ENCODE data around the gene LYPD3.

LYPD3 gene

GRCh38 chr19:43489310-43489709, 23.9 kb upstream of the LYPD3 start:
- TF ChIP-seq SIN3A (IDR thresholded peaks at IDR 0.05; ENCODE audit: borderline replicate concordance, insufficient read depth, low read length) (no peak), FOXP2 (optimal IDR thresholded peaks at IDR 0.05; ENCODE audit: borderline replicate concordance, extremely low read depth, extremely low read length, insufficient read depth) (no peak), POLR2AphosphoS5 (IDR thresholded peaks at IDR 0.05; ENCODE audit: low read depth, low read length) (no peak), REST (IDR thresholded peaks at IDR 0.05; ENCODE audit: insufficient read depth in 1 of 2, low read depth in 2 of 2, low read length in 2 of 2) (no peak), TAF1 (IDR thresholded peaks at IDR 0.05; ENCODE audit: borderline replicate concordance, insufficient read depth, low read length) (no peak)

DNA sequence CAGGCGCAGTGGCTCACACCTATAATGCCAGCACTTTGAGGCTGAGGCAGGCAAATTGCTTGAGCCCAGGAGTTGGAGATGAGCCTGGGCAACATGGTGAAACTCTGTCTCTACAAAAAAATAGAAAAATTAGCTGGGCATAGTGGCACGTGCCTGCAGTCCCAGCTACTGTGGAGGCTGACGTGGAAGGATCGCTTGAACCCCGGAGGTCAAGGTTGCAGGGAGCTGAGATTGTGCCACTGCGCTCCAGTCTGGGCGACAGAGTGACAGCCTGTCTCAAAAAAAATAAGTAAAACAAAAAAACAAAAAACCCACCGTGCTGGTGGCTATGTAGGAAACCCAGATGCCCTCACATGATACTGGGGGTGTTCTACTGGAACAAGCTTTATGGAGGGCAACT, 22.8 kb upstream of the LYPD3 start:
- TF ChIP-seq REST (IDR thresholded peaks at IDR 0.05; ENCODE audit: insufficient read depth in 1 of 2, low read depth in 2 of 2, low read length in 2 of 2) (no peak), FOXP2 (optimal IDR thresholded peaks at IDR 0.05; ENCODE audit: borderline replicate concordance, extremely low read depth, extremely low read length, insufficient read depth) (no peak), POLR2AphosphoS5 (IDR thresholded peaks at IDR 0.05; ENCODE audit: low read depth, low read length) (no peak), TAF1 (IDR thresholded peaks at IDR 0.05; ENCODE audit: borderline replicate concordance, insufficient read depth, low read length) (no peak), SIN3A (IDR thresholded peaks at IDR 0.05; ENCODE audit: borderline replicate concordance, insufficient read depth, low read length) (no peak)

DNA sequence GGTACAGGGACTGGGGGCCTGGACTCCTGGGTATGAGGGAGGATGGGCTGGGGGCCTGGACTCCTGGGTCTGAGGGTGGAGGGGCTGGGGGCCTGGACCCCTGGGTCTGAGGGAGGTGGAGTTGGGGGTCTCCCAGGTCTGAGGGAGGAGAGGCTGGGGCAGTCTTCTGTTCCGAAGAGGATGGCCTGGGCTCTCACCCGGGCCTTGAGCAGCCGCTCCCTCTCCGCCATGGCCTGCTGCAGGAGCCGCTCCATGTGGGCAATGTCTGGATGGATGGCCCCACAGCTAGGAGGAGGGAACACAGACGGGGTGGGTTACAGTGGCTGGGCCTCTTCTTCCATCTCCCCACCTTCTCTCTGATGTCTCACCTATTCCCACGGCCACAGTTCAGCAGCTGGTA, 21.0 kb upstream of the LYPD3 start:
- TF ChIP-seq TAF1 (IDR thresholded peaks at IDR 0.05; ENCODE audit: borderline replicate concordance, insufficient read depth, low read length) (no peak), REST (IDR thresholded peaks at IDR 0.05; ENCODE audit: insufficient read depth in 1 of 2, low read depth in 2 of 2, low read length in 2 of 2) (no peak), SIN3A (IDR thresholded peaks at IDR 0.05; ENCODE audit: borderline replicate concordance, insufficient read depth, low read length) (no peak), POLR2AphosphoS5 (IDR thresholded peaks at IDR 0.05; ENCODE audit: low read depth, low read length) (no peak), FOXP2 (optimal IDR thresholded peaks at IDR 0.05; ENCODE audit: borderline replicate concordance, extremely low read depth, extremely low read length, insufficient read depth) (no peak)

GRCh38 chr19:43485951-43486350, 20.5 kb upstream of the LYPD3 start:
- TF ChIP-seq SIN3A (IDR thresholded peaks at IDR 0.05; ENCODE audit: borderline replicate concordance, insufficient read depth, low read length) (no peak), REST (IDR thresholded peaks at IDR 0.05; ENCODE audit: insufficient read depth in 1 of 2, low read depth in 2 of 2, low read length in 2 of 2) (no peak), FOXP2 (optimal IDR thresholded peaks at IDR 0.05; ENCODE audit: borderline replicate concordance, extremely low read depth, extremely low read length, insufficient read depth) (no peak), POLR2AphosphoS5 (IDR thresholded peaks at IDR 0.05; ENCODE audit: low read depth, low read length) (no peak), TAF1 (IDR thresholded peaks at IDR 0.05; ENCODE audit: borderline replicate concordance, insufficient read depth, low read length) (no peak)

- TF ChIP-seq POLR2AphosphoS5 (IDR thresholded peaks at IDR 0.05; ENCODE audit: low read depth, low read length): no peak
- no peak for TF ChIP-seq REST (IDR thresholded peaks at IDR 0.05; ENCODE audit: insufficient read depth in 1 of 2, low read depth in 2 of 2, low read length in 2 of 2)
- TF ChIP-seq SIN3A (IDR thresholded peaks at IDR 0.05; ENCODE audit: borderline replicate concordance, insufficient read depth, low read length): no peak
- no peak for TF ChIP-seq TAF1 (IDR thresholded peaks at IDR 0.05; ENCODE audit: borderline replicate concordance, insufficient read depth, low read length)
- TF ChIP-seq FOXP2 (optimal IDR thresholded peaks at IDR 0.05; ENCODE audit: borderline replicate concordance, extremely low read depth, extremely low read length, insufficient read depth): no peak
Measured at GRCh38 chr19:43483281-43483680, 17.9 kb upstream of the LYPD3 start.

Measured in PFSK-1 (cell line).